K562 (cell line): ENCODE measurements around the gene EXOSC9. TPM values are rescaled to one million over a fixed set of nuclear protein-coding genes. Genes with fewer than 3 reads are reported as not detected.
A peak's percentile ranks its signal among the peaks of the same experiment; 100 is the strongest.

ENCODE experiments used
- ATAC-seq: fragments of 200-7000 bp; cut with Tn5 transposase; 3 replicates; pipeline ENCODE4 v1.9.1; 2020; ENCODE audit warnings: moderate library complexity
- BruUV-seq: library from RNA; stranded (reverse); fragments of 400-500 nt; replicated peaks from 2 replicates; lab custom pipeline; 2021; lab: Mats Ljungman, UMichigan
- CTCF ChIA-PET: fragments of 300-600 bp; formaldehyde crosslinking; extraction: SDS; loops from one replicate; lab custom pipeline; 2021; ENCODE audit warnings: low intra/inter-chr PET ratio; lab: Yijun Ruan, JAX
- POLR2A ChIA-PET: fragments of 300-600, 350-650 bp; sonication (Branson Sonifier 250); formaldehyde crosslinking; extraction: SDS; loops from one replicate; lab custom pipeline; 2021; ENCODE audit warnings: antibody characterized with exemption, inconsistent platforms; lab: Yijun Ruan, JAX
- DNase-seq, 4 experiments: peaks; one replicate each; pipeline versions ENCODE4 v3.0.0 to v3.0.0-alpha.2; 2011 to 2018; ENCODE audit warnings: low spot score in 3 of 4, mixed read lengths in 3 of 4; ENCODE audit errors: extremely low read depth in 1 of 4
- FAIRE-seq: peaks from 2 replicates; lab custom pipeline; 2011; peaks lifted over from hg19 to GRCh38; lab: Jason Lieb, UNC
- H2AFZ ChIP-seq: 2 replicates; pipeline ENCODE4 v1.6.0; 2011; ENCODE audit warnings: low read depth, low read length, control low read depth, inconsistent platforms
- H3K27ac ChIP-seq: fragments of 200-600 bp; 3 replicates; pipeline ENCODE4 v1.8.0; 2011; ENCODE audit warnings: low read depth, mild to moderate bottlenecking, control low read depth, inconsistent platforms, low read length, moderate library complexity, mixed read lengths; ENCODE audit errors: extremely low read depth
- H3K27me3 ChIP-seq, 2 experiments: fragments of 300-600 bp in 1 of 2; 2 replicates in 1 of 2; 3 replicates in 1 of 2; pipeline versions ENCODE4 v1.6.0 to v1.8.0; 2011; ENCODE audit warnings: inconsistent platforms in 2 of 2, low read length in 2 of 2, mild to moderate bottlenecking in 1 of 2, mixed read lengths in 1 of 2, moderate library complexity in 1 of 2; ENCODE audit not compliant: control insufficient read depth in 2 of 2, insufficient read depth in 2 of 2
- H3K36me3 ChIP-seq: fragments of 300-600 bp; 3 replicates; pipeline ENCODE4 v1.8.0; 2011; ENCODE audit warnings: mild to moderate bottlenecking, low read length, inconsistent platforms; ENCODE audit not compliant: control insufficient read depth, insufficient read depth
- H3K4me1 ChIP-seq, 2 experiments: fragments of 200-600 bp in 1 of 2; replicated peaks in 1 of 2; 2 replicates in 1 of 2; 3 replicates in 1 of 2; pipeline versions ENCODE4 v1.5.1 to v1.8.0; 2011; ENCODE audit warnings: inconsistent platforms in 2 of 2, low read length in 2 of 2, mild to moderate bottlenecking in 1 of 2, mixed read lengths in 1 of 2, moderate library complexity in 1 of 2; ENCODE audit not compliant: control insufficient read depth in 2 of 2, insufficient read depth in 2 of 2
- H3K4me2 ChIP-seq: 2 replicates; pipeline ENCODE4 v1.6.1; 2011; ENCODE audit warnings: low read length, control low read depth, inconsistent platforms, mixed read lengths; ENCODE audit not compliant: insufficient read depth
- H3K4me3 ChIP-seq: fragments of 200-600 bp; sonication (generic), shearing (Covaris generic); 2 replicates; pipeline ENCODE4 v1.5.1; 2016; ENCODE audit warnings: control low read depth, inconsistent platforms
- H3K79me2 ChIP-seq: fragments of 200-600 bp; 3 replicates; pipeline ENCODE4 v1.8.0; 2011; ENCODE audit warnings: low read length, inconsistent platforms; ENCODE audit not compliant: control insufficient read depth, insufficient read depth
- H3K9ac ChIP-seq, 2 experiments: 2 replicates each; pipeline versions ENCODE4 v1.6.0 to v1.6.1; 2011; ENCODE audit warnings: low read depth in 2 of 2, low read length in 2 of 2, control low read depth in 1 of 2, inconsistent platforms in 1 of 2, mild to moderate bottlenecking in 1 of 2, mixed read lengths in 1 of 2; ENCODE audit not compliant: insufficient read depth in 1 of 2
- H3K9me1 ChIP-seq: one replicate; pipeline ENCODE4 v1.6.0; 2011; ENCODE audit warnings: inconsistent platforms, mild to moderate bottlenecking, low read length, moderate library complexity; ENCODE audit not compliant: control insufficient read depth, insufficient read depth
- H3K9me3 ChIP-seq: replicated peaks from 2 replicates; pipeline ENCODE4 v1.5.1; 2011; ENCODE audit warnings: low read depth, low read length, inconsistent platforms; ENCODE audit not compliant: control insufficient read depth, insufficient read depth
- H4K20me1 ChIP-seq: replicated peaks from 2 replicates; pipeline ENCODE4 v1.6.1; 2011; ENCODE audit warnings: low read length, inconsistent platforms, mixed read lengths; ENCODE audit not compliant: control insufficient read depth, insufficient read depth
- GATAD2B ChIP-seq: fragments of 450-650 bp; IDR thresholded peaks from 2 replicates; pipeline ENCODE4 v1.6.1; 2017; ENCODE audit warnings: mild to moderate bottlenecking, borderline replicate concordance
- RBFOX2 ChIP-seq: fragments of 200-400 bp; formaldehyde crosslinking; IDR thresholded peaks from 2 replicates; pipeline ENCODE4 v1.6.1; 2017; ENCODE audit warnings: low read depth, mild to moderate bottlenecking, low read length, moderate library complexity
- WGBS: fragments of 100-300 bp; shearing (Covaris generic); methylation state at CpG from one replicate; pipeline ENCODE4 v1.1.6; 2016; ENCODE audit warnings: low coverage, mixed read lengths; ENCODE audit not compliant: insufficient coverage; ENCODE audit errors: missing lambda C conversion rate; 5-methylcytosine and 5-hydroxymethylcytosine counted together
- in situ Hi-C: fragments of 300-500 bp; cut with MboI; formaldehyde crosslinking; loops from 4 replicates; pipeline ENCODE4 v1.15.0; 2018; ENCODE audit warnings: inconsistent platforms, mixed read lengths
- intact Hi-C: fragments of 100-400 bp; cut with micrococcal nuclease; formaldehyde crosslinking; loops from 2 replicates; pipeline ENCODE4 v1.14.2; 2022
- polyA plus RNA-seq, 8 experiments: library from polyadenylated mRNA; depleted of rRNA in 4 of 8; stranded (reverse) in 5 of 8; unstranded in 3 of 8; fragments of >200 nt; fragmentation: Nextera tagmentation in 2 of 8; fragmentation: Illumina TruSeq in 1 of 8; extraction: Ambion mirVana in 2 of 8; extraction: Trizol in 1 of 8; gene quantifications; 2 replicates each; pipeline versions ENCODE4 v1.2.1 to v1.2.3, GENCODE V29; 2011 to 2014; ENCODE audit warnings: inconsistent platforms in 1 of 8, missing spikeins in 1 of 8
- total RNA-seq, 7 experiments: library from RNA; depleted of rRNA in 6 of 7; stranded (reverse); fragments of >200 nt in 6 of 7; fragmentation: Illumina TruSeq in 2 of 7; extraction: Trizol in 2 of 7; gene quantifications; 2 replicates each; pipeline versions ENCODE4 v1.2.1 to v1.2.3, GENCODE V29; 2011 to 2021; ENCODE audit warnings: low replicate concordance in 1 of 7
- TF ChIP-seq, protein P1 (sequence below), 2 experiments: fragments of 450-650 bp in 1 of 2; sonication (generic) in 1 of 2; formaldehyde crosslinking; conservative IDR thresholded peaks; 2 replicates each; pipeline versions ENCODE4 v1.4.0 to v1.8.1; 2020 to 2022; ENCODE audit warnings: mild to moderate bottlenecking in 1 of 2, missing genetic modification reagents in 1 of 2

Gene EXOSC9
- total and polyA plus RNA-seq, 9 of the 15 experiments (the other 6 are each of a cell fraction or from before 2014, with no cell fraction given) = 64.7 to 166 (median 115) TPM

DNA sequence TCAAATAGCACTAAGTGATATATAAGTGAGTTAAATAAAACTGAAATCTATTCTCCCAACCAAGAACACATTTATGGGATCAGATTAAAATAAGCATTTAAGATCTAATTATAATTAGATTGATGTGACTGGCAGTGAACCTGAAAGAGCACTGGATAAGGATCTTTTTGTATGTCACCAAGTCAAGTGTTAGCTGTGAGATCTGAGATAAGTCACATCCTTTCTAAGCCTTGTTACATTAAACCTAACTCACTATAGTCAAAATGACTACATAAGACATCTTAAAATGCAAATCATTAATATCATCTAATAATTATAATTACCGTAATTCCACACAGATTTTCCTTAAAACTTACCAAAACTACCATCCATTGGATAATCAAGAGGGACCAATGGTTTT, 20.9 kb downstream of the EXOSC9 start:
- Histone ChIP-seq H3K79me2 (peaks cover 59% of the 10 kb centered on the region), H3K4me1 (peaks cover 0 to 13% of the 10 kb centered on the region in 2 experiments; a peak in 3 of 5 replicates), H3K36me3 (peaks cover 59% of the 10 kb centered on the region), H2AFZ (no peak overlapping the region), H3K9me1 (no peaks in the 10 kb centered on the region), H3K9me3 (no peaks in the 10 kb centered on the region), H3K4me3 (peak overlapping the region; percentile 99), H3K27me3 (no peaks in the 10 kb centered on the region), H3K4me2 (peak overlapping the region; percentile 95), H3K9ac (peak overlapping the region in 1 of 2 experiments; percentile 98; a peak in 2 of 4 replicates), H3K27ac (peak overlapping the region; percentile 96; the same call in 1 of the 3 replicates), H4K20me1 (peaks cover 7% of the 10 kb centered on the region; the same call in 1 of the 2 replicates)
- in situ Hi-C loops = no loop called here
- DNase-seq = no peak
- 0% methylated on average over 1 of the region's 1 CpG for WGBS
- no TSS peak for BruUV-seq
- TF ChIP-seq, protein P1, sequence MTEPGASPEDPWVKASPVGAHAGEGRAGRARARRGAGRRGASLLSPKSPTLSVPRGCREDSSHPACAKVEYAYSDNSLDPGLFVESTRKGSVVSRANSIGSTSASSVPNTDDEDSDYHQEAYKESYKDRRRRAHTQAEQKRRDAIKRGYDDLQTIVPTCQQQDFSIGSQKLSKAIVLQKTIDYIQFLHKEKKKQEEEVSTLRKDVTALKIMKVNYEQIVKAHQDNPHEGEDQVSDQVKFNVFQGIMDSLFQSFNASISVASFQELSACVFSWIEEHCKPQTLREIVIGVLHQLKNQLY (CRISPR knock-in tag; conservative IDR thresholded peaks at IDR 0.05) = no peak
- TF ChIP-seq GATAD2B (0 out of 2 replicates have a peak, but pooled peaks have one; percentile 13), RBFOX2 (peak; percentile 60)
- no peak for FAIRE-seq
- ChIA-PET CTCF (no interaction called here), POLR2A (interaction anchor here (1.3 to 4.1 kb wide), 4 partner anchors 7 to 21 kb away, joined by 4 to 21 read pairs (median 4); partner anchors contain the start of gene EXOSC9)
- no peak for ATAC-seq
- intact Hi-C loops = loop anchor here (2.0 to 5.0 kb wide), 2 partner anchors 21 to 50 kb away; partner anchors contain the start of genes BBS7 and EXOSC9
